A673 (cell line): Measurements from ENCODE around the gene ADGRA1.

Experiments used
- EZH2 ChIP-seq: fragments of 200-600 bp; sonication (generic); IDR thresholded peaks from 2 replicates; pipeline ENCODE4 v1.6.1; 2017; ENCODE audit warnings: borderline replicate concordance, low read depth, mild to moderate bottlenecking, mixed read lengths, antibody characterized with exemption, low read length; ENCODE audit not compliant: poor library complexity, severe bottlenecking
- TF ChIP-seq, protein P1 (sequence below): fragments of 300-800, 200-600 bp; sonication (generic); conservative IDR thresholded peaks from 2 replicates; pipeline ENCODE4 v1.5.1; 2017; ENCODE audit warnings: low read depth, mild to moderate bottlenecking, antibody characterized with exemption, low read length, moderate library complexity, mixed read lengths

- no peak for TF ChIP-seq EZH2
- TF ChIP-seq, protein P1, sequence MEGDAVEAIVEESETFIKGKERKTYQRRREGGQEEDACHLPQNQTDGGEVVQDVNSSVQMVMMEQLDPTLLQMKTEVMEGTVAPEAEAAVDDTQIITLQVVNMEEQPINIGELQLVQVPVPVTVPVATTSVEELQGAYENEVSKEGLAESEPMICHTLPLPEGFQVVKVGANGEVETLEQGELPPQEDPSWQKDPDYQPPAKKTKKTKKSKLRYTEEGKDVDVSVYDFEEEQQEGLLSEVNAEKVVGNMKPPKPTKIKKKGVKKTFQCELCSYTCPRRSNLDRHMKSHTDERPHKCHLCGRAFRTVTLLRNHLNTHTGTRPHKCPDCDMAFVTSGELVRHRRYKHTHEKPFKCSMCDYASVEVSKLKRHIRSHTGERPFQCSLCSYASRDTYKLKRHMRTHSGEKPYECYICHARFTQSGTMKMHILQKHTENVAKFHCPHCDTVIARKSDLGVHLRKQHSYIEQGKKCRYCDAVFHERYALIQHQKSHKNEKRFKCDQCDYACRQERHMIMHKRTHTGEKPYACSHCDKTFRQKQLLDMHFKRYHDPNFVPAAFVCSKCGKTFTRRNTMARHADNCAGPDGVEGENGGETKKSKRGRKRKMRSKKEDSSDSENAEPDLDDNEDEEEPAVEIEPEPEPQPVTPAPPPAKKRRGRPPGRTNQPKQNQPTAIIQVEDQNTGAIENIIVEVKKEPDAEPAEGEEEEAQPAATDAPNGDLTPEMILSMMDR, result no peak
Observed at GRCh38 chr10:133052076-133052475, 35.6 kb upstream of the ADGRA1 start.
